Neuronal stem cell (in vitro differentiated cells): Measurements from ENCODE around the gene SEC24A.

ENCODE experiments used
- DNase-seq: peaks from one replicate; pipeline ENCODE4 v3.0.0-alpha.2; 2013; ENCODE audit warnings: low spot score
- H2AFZ ChIP-seq: one replicate; pipeline ENCODE4 v1.6.1; 2013; ENCODE audit warnings: mild to moderate bottlenecking, low read length, inconsistent platforms
- H2AK5ac ChIP-seq: 2 replicates; pipeline ENCODE4 v1.6.1; 2013; ENCODE audit warnings: low read depth, mild to moderate bottlenecking, inconsistent platforms, low read length, moderate library complexity, mixed read lengths
- H2BK120ac ChIP-seq: 2 replicates; pipeline ENCODE4 v1.6.1; 2013; ENCODE audit warnings: low read depth, mild to moderate bottlenecking, inconsistent platforms, low read length, moderate library complexity, mixed read lengths
- H2BK12ac ChIP-seq: one replicate; pipeline ENCODE4 v1.6.1; 2013; ENCODE audit warnings: low read length, inconsistent platforms
- H2BK15ac ChIP-seq: 2 replicates; pipeline ENCODE4 v1.6.1; 2013; ENCODE audit warnings: mild to moderate bottlenecking, low read length, inconsistent platforms, mixed read lengths
- H2BK5ac ChIP-seq: one replicate; pipeline ENCODE4 v1.6.1; 2013; ENCODE audit warnings: inconsistent platforms, mild to moderate bottlenecking, low read length, moderate library complexity
- H3K14ac ChIP-seq: one replicate; pipeline ENCODE4 v1.6.1; 2013; ENCODE audit warnings: low read length, inconsistent platforms
- H3K18ac ChIP-seq: 2 replicates; pipeline ENCODE4 v1.6.1; 2013; ENCODE audit warnings: low read length, inconsistent platforms
- H3K23ac ChIP-seq: 2 replicates; pipeline ENCODE4 v1.6.1; 2013; ENCODE audit warnings: low read depth, mild to moderate bottlenecking, mixed read lengths, low read length, inconsistent platforms; ENCODE audit not compliant: poor library complexity
- H3K27ac ChIP-seq: replicated peaks from 3 replicates; pipeline ENCODE4 v1.5.1; 2013; ENCODE audit warnings: low read length, inconsistent platforms
- H3K27me3 ChIP-seq, 3 experiments: 2 replicates each; pipeline ENCODE4 v1.6.1; 2013; ENCODE audit warnings: low read length in 3 of 3, mild to moderate bottlenecking in 2 of 3, inconsistent platforms in 1 of 3, low read depth in 1 of 3, mixed read lengths in 1 of 3, moderate library complexity in 1 of 3; ENCODE audit not compliant: control insufficient read depth in 3 of 3, insufficient read depth in 3 of 3
- H3K36me3 ChIP-seq, 2 donors: replicated peaks in 1 of 2; 2 replicates each; pipeline ENCODE4 v1.6.1; 2013; ENCODE audit warnings: low read length in 2 of 2; ENCODE audit not compliant: control insufficient read depth in 2 of 2, insufficient read depth in 2 of 2
- H3K4ac ChIP-seq: 2 replicates; pipeline ENCODE4 v1.6.1; 2013; ENCODE audit warnings: inconsistent platforms, mild to moderate bottlenecking, low read length, moderate library complexity
- H3K4me1 ChIP-seq, 2 donors: 1 replicate in 1 of 2; 2 replicates in 1 of 2; pipeline ENCODE4 v1.6.1; 2013; ENCODE audit warnings: low read length in 2 of 2, low read depth in 1 of 2; ENCODE audit not compliant: control insufficient read depth in 2 of 2, insufficient read depth in 1 of 2
- H3K4me2 ChIP-seq: one replicate; pipeline ENCODE4 v1.6.1; 2013; ENCODE audit warnings: mild to moderate bottlenecking, low read length, inconsistent platforms; ENCODE audit not compliant: insufficient read depth, poor library complexity, severe bottlenecking
- H3K4me3 ChIP-seq, 2 donors: 2 replicates each; pipeline ENCODE4 v1.5.1; 2013; ENCODE audit warnings: low read length in 2 of 2, mild to moderate bottlenecking in 2 of 2, inconsistent platforms in 1 of 2, moderate library complexity in 1 of 2
- H3K79me1 ChIP-seq: one replicate; pipeline ENCODE4 v1.6.1; 2013; ENCODE audit warnings: low read depth, mild to moderate bottlenecking, inconsistent platforms, low read length, moderate library complexity
- H3K9ac ChIP-seq: one replicate; pipeline ENCODE4 v1.6.1; 2013; ENCODE audit warnings: mild to moderate bottlenecking, low read depth, low read length, inconsistent platforms; ENCODE audit not compliant: poor library complexity
- H3K9me3 ChIP-seq, 2 donors: replicated peaks in 1 of 2; 2 replicates each; pipeline versions ENCODE3 to v1.6.1; 2013; ENCODE audit warnings: low read length in 2 of 2, mild to moderate bottlenecking in 2 of 2, inconsistent platforms in 1 of 2, low read depth in 1 of 2, mixed read lengths in 1 of 2, moderate library complexity in 1 of 2; ENCODE audit not compliant: control insufficient read depth in 2 of 2, insufficient read depth in 1 of 2
- H4K8ac ChIP-seq: one replicate; pipeline ENCODE4 v1.6.1; 2013; ENCODE audit warnings: low read depth, mild to moderate bottlenecking, inconsistent platforms, low read length, moderate library complexity
- H4K91ac ChIP-seq: one replicate; pipeline ENCODE4 v1.6.1; 2013; ENCODE audit warnings: low read length, low read depth, mild to moderate bottlenecking, inconsistent platforms; ENCODE audit not compliant: poor library complexity
- WGBS, 2 donors: extraction: QIAGEN DNeasy Blood & Tissue Kit; methylation state at CpG; one replicate each; pipeline ENCODE4 v1.1.7; 2013; ENCODE audit warnings: missing lambda C conversion rate in 2 of 2, mixed read lengths in 1 of 2; ENCODE audit not compliant: insufficient read length in 2 of 2, insufficient replicate concordance in 1 of 2; ENCODE audit errors: extremely low coverage in 2 of 2; 5-methylcytosine and 5-hydroxymethylcytosine counted together

Gene SEC24A

DNA sequence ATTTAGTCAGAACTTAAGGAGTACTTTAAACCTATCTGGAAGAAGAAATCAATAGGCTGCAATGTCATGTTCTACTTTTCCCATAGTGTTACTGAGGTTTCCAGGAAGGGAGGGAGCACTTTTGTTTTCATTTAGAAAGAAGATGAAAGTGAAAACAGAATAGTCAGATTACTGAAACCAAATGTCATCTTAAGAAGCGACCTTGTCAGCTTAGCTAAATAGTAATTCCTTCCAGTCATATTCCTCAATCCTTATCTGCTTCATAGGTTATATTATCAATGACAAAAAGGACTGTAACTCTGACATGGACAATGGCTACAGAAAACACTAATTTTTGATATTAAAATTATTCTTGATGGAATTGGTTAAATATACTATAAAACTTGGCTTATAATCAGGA is 43.7 kb upstream of the SEC24A start:
- no peak overlapping the region for H3K4me2 ChIP-seq
- H3K27ac ChIP-seq = no peak overlapping the region
- H3K9me3 ChIP-seq = no peaks in the 10 kb centered on the region
- H3K4ac ChIP-seq = no peak overlapping the region
- H2BK15ac ChIP-seq = no peak overlapping the region
- no peak overlapping the region for H3K18ac ChIP-seq
- DNase-seq = no peak
- no peak overlapping the region for H3K9ac ChIP-seq
- H2BK12ac ChIP-seq = no peak overlapping the region
- no peak overlapping the region for H3K14ac ChIP-seq
- no peak overlapping the region for H3K4me3 ChIP-seq
- no peaks in the 10 kb centered on the region for H3K27me3 ChIP-seq
- H2AK5ac ChIP-seq = no peak overlapping the region
- no peak overlapping the region for H4K8ac ChIP-seq
- no peak overlapping the region for H2AFZ ChIP-seq
- H4K91ac ChIP-seq = no peak overlapping the region
- H3K4me1 ChIP-seq = no peaks in the 10 kb centered on the region
- H2BK5ac ChIP-seq = no peak overlapping the region
- no CpG with 5 or more reads among the region's 1 CpG for WGBS, 2 donors
- H3K79me1 ChIP-seq = no peaks in the 10 kb centered on the region
- H2BK120ac ChIP-seq = no peak overlapping the region
- H3K23ac ChIP-seq = no peak overlapping the region
- peaks cover 9 to 67% of the 10 kb centered on the region in 2 donors for H3K36me3 ChIP-seq

DNA sequence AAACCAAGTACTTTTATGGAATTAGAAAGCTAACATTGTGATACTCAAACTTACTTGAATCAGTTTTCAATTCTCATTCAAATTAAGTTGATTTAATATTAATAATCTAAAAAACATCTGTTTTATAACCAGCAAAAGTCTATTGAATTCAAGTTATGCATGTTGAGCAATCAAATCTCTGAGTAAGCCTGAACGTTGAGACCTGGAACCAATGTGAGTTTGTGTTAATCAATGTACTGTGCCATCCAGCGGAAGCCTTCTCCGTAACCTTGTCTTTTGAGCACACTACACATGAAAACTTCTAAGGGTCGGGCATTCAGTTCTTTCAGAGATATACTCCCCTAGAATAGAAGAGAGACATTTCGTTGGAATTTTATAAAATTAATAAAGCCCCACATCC is 41.9 kb upstream of the SEC24A start:
- Histone ChIP-seq H3K14ac (no peak overlapping the region), H3K27ac (no peak overlapping the region), H3K27me3 (no peaks in the 10 kb centered on the region), H3K9ac (no peak overlapping the region), H2BK120ac (no peak overlapping the region), H2BK5ac (no peak overlapping the region), H2AK5ac (no peak overlapping the region), H2BK15ac (no peak overlapping the region), H3K9me3 (no peaks in the 10 kb centered on the region), H3K79me1 (no peaks in the 10 kb centered on the region), H3K4me2 (no peak overlapping the region), H3K4me1 (no peaks in the 10 kb centered on the region), H3K4ac (no peak overlapping the region), H3K4me3 (no peak overlapping the region), H2AFZ (no peak overlapping the region), H3K36me3 (peaks cover 9 to 78% of the 10 kb centered on the region in 2 donors), H3K23ac (no peak overlapping the region), H4K8ac (no peak overlapping the region), H4K91ac (no peak overlapping the region), H3K18ac (no peak overlapping the region), H2BK12ac (no peak overlapping the region)
- no peak for DNase-seq
- no CpG with 5 or more reads among the region's 5 CpGs for WGBS, 2 donors

DNA sequence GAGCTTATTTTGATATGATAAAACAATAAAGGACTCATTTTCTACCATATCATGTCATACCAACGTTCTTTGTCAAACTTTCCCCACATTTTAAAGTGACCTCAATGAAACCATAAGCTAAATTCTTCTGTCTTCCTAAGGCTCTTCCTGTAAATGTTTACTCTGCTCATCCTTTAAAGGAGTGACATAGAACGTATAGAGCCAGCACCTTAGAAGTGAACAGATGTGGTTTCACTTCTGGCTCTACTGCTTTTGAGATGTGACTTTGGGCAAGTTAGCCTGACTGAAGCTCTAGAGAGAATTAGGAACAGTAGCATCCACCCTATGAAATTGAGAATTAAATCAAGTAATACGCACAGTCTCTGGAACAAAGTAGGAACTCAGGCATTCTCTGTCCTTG is 40.0 kb upstream of the SEC24A start:
- Histone ChIP-seq H3K18ac (no peak overlapping the region), H2BK15ac (no peak overlapping the region), H4K91ac (no peak overlapping the region), H4K8ac (no peak overlapping the region), H3K4me1 (no peaks in the 10 kb centered on the region), H2AK5ac (no peak overlapping the region), H3K4me2 (no peak overlapping the region), H2BK5ac (no peak overlapping the region), H2AFZ (no peak overlapping the region), H3K27ac (no peak overlapping the region), H3K36me3 (peaks cover 9 to 85% of the 10 kb centered on the region in 2 donors), H3K4ac (no peak overlapping the region), H3K9ac (no peak overlapping the region), H3K4me3 (no peak overlapping the region), H2BK120ac (no peak overlapping the region), H3K79me1 (no peaks in the 10 kb centered on the region), H3K23ac (no peak overlapping the region), H3K14ac (no peak overlapping the region), H3K27me3 (no peaks in the 10 kb centered on the region), H3K9me3 (no peaks in the 10 kb centered on the region), H2BK12ac (no peak overlapping the region)
- DNase-seq = no peak
- no CpG with 5 or more reads among the region's 3 CpGs for WGBS, 2 donors

DNA sequence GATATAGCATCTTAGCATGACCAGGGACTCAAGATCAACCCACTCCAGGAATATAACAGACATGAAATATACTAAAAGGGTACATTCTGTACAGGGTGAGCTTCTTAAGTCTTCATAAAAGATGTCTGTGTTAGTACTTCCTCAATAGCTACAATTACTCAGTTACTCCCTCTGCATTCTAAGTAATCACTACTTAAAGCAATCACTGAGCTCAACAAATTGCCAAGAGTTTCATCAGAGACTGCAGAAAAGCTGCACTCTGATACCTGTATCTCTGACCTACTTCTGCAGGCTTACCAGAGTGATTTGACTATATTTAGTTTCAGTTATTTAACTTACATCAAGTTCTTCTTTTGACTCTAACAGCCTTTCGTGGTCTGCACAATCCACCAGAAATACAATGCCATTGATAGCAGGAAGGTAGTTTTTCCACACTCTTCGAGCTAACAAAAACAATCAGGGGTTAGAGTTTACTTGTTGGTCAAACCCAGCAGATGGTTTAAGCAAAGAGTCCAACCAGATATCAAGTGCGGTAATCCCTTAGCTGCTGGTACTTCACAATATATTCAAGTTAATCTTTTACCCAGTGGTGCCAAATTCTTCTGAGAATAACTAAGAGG is 39.2 kb upstream of the SEC24A start:
- no peaks in the 10 kb centered on the region for H3K4me1 ChIP-seq
- H3K36me3 ChIP-seq = peaks cover 9 to 86% of the 10 kb centered on the region in 2 donors
- no peaks in the 10 kb centered on the region for H3K9me3 ChIP-seq
- no peak overlapping the region for H2BK12ac ChIP-seq
- no peak overlapping the region for H3K18ac ChIP-seq
- no peak overlapping the region for H3K9ac ChIP-seq
- no peak overlapping the region for H3K27ac ChIP-seq
- no peak overlapping the region for H3K14ac ChIP-seq
- H3K4me2 ChIP-seq = no peak overlapping the region
- no peak overlapping the region for H2BK5ac ChIP-seq
- no peak overlapping the region for H2BK15ac ChIP-seq
- no CpG with 5 or more reads among the region's 3 CpGs for WGBS, 2 donors
- H2AFZ ChIP-seq = no peak overlapping the region
- H2AK5ac ChIP-seq = no peak overlapping the region
- H3K4me3 ChIP-seq = no peak overlapping the region
- no peak for DNase-seq
- H4K8ac ChIP-seq = no peak overlapping the region
- no peaks in the 10 kb centered on the region for H3K27me3 ChIP-seq
- no peaks in the 10 kb centered on the region for H3K79me1 ChIP-seq
- no peak overlapping the region for H3K4ac ChIP-seq
- no peak overlapping the region for H3K23ac ChIP-seq
- H4K91ac ChIP-seq = no peak overlapping the region
- no peak overlapping the region for H2BK120ac ChIP-seq
